ENCODE measurements around the gene ULBP3.

The ULBP3 gene

DNA sequence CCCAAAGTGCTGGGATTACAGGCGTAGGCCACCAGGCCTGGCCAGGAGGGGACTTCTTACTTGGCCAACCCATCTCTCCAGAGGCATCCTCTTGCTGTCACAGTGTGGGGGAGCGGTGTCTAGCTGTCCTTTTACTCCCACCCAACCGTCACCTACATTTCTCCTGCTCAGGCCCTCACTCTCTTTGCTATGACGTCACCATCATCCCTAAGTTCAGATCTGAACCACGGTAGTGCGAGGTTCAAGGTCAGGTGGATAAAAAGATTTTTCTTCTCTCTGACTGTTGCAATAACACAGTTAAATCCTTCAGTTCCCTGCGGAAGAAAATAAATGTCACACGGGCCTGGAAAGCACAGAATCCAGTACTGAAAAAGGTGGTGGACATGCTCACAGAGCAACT is 36.3 kb downstream of the ULBP3 start:
- POLR2A ChIA-PET = no interaction called here
- CTCF ChIA-PET = no interaction called here
- no peak for DNase-seq (ENCODE audit: extremely low spot score)
- TF ChIP-seq BHLHE40 (IDR thresholded peaks at IDR 0.05; ENCODE audit: borderline replicate concordance) = no peak
- TF ChIP-seq TARDBP (IDR thresholded peaks at IDR 0.05) = no peak
- no peak for TF ChIP-seq HDGF (IDR thresholded peaks at IDR 0.05; ENCODE audit: borderline replicate concordance)
- no peak for TF ChIP-seq FOXK2 (IDR thresholded peaks at IDR 0.05)
- no peak for TF ChIP-seq CTBP1 (IDR thresholded peaks at IDR 0.05; ENCODE audit: borderline replicate concordance)
- TF ChIP-seq SP1 (IDR thresholded peaks at IDR 0.05) = no peak
- no peak for TF ChIP-seq NFRKB (IDR thresholded peaks at IDR 0.05)
- TF ChIP-seq LEF1 (IDR thresholded peaks at IDR 0.05; ENCODE audit: borderline replicate concordance) = no peak
- no peak for TF ChIP-seq SUZ12 (IDR thresholded peaks at IDR 0.05)
- no peak for TF ChIP-seq ARNT (IDR thresholded peaks at IDR 0.05)
- no peak for TF ChIP-seq ZNF384 (IDR thresholded peaks at IDR 0.05)
- TF ChIP-seq L3MBTL2 (conservative IDR thresholded peaks at IDR 0.05) = no peak
- no peak for TF ChIP-seq ELF4 (IDR thresholded peaks at IDR 0.05)
- no peak for TF ChIP-seq FOXA1 (IDR thresholded peaks at IDR 0.05)

DNA sequence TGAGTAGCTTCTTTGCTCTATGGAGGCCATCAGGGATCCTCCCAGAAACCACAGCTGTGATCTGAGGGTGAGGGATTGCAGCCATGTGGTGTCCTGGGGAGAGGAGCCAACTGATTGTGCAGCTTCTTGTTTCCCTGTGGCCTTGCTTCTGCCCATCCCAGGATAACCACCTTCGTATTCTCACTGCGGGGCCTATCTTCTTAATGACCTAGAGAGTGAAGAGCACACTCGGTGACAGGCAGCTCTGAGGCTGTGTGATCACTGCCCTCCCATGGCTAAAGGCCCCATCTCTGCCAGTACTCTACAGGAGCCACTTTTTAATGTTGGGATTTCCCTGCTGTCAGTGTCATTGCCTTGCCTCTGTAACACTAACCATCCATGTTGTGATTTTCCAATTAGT is 38.3 kb downstream of the ULBP3 start:
- no peak for DNase-seq (ENCODE audit: extremely low spot score)
- ChIA-PET CTCF (interaction anchor here (0.5 to 1.0 kb wide), 2 partner anchors 21 to 94 kb away, joined by 3 read pairs; no protein-coding TSS in a partner anchor), POLR2A (no interaction called here)

DNA sequence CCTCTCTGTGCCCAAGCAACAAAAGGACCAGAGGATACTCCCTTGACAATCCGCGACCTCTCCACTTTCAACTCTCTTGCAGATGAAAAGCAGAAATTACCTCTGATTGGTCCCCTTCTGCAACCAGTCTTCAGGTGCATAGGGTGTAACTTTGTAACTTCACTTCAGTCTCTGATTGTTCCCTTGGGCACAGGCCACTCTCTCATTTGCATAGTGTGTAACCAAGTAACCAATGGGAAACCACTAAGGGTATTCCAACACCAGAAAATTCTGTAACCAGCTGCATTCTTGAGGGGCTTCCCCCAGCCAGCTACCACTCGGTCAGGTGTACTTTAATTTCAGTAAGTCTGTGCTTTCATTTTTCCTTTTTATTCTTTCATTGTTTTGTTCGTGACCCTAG is 39.2 kb downstream of the ULBP3 start:
- CTCF ChIA-PET = interaction anchor here (0.6 kb wide), 1 partner anchor 1345 kb away, joined by 3 read pairs; no protein-coding TSS in a partner anchor
- TF ChIP-seq TARDBP (IDR thresholded peaks at IDR 0.05) = no peak
- TF ChIP-seq FOXA1 (IDR thresholded peaks at IDR 0.05) = no peak
- no peak for TF ChIP-seq BHLHE40 (IDR thresholded peaks at IDR 0.05; ENCODE audit: borderline replicate concordance)
- TF ChIP-seq NFRKB (IDR thresholded peaks at IDR 0.05) = no peak
- TF ChIP-seq FOXM1 (IDR thresholded peaks at IDR 0.05; ENCODE audit: borderline replicate concordance) = no peak
- TF ChIP-seq LEF1 (IDR thresholded peaks at IDR 0.05; ENCODE audit: borderline replicate concordance) = no peak
- no peak for TF ChIP-seq SP1 (IDR thresholded peaks at IDR 0.05)
- TF ChIP-seq ARNT (IDR thresholded peaks at IDR 0.05) = no peak
- no peak for TF ChIP-seq HDGF (IDR thresholded peaks at IDR 0.05; ENCODE audit: borderline replicate concordance)
- POLR2A ChIA-PET = no interaction called here
- no peak for DNase-seq (ENCODE audit: extremely low spot score)

More for the DNA sequence above, 38.3 kb downstream of the ULBP3 start:
- TF ChIP-seq SUZ12 (IDR thresholded peaks at IDR 0.05) (no peak), BHLHE40 (IDR thresholded peaks at IDR 0.05; ENCODE audit: borderline replicate concordance) (no peak), TARDBP (IDR thresholded peaks at IDR 0.05) (no peak), NFRKB (IDR thresholded peaks at IDR 0.05) (no peak), HDGF (IDR thresholded peaks at IDR 0.05; ENCODE audit: borderline replicate concordance) (no peak), ZNF384 (IDR thresholded peaks at IDR 0.05) (no peak), LEF1 (IDR thresholded peaks at IDR 0.05; ENCODE audit: borderline replicate concordance) (no peak), FOXM1 (IDR thresholded peaks at IDR 0.05; ENCODE audit: borderline replicate concordance) (no peak), SP1 (IDR thresholded peaks at IDR 0.05) (no peak), ARNT (IDR thresholded peaks at IDR 0.05) (no peak), FOXK2 (IDR thresholded peaks at IDR 0.05) (no peak)

DNA sequence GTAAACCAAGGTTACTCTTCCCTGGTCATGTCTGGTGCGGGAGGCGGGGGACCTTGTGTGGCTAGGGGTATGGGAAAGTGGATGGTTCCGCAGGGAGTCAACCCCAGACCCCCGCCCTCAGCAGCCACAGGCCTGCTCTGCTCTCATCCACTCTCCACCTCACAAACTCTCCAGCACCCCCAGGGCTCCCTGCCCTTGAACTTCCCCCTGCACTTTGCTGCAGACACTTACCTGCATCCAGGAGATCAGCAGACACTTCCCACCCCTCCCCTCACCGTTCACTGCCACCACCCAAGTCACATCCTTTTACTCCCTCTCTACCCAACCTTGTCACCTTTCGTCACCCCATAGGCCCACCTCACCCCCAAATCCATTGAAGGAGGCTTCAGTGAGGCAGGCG is 39.6 kb downstream of the ULBP3 start:
- POLR2A ChIA-PET = no interaction called here
- TF ChIP-seq ELF4 (IDR thresholded peaks at IDR 0.05) (no peak), ARNT (IDR thresholded peaks at IDR 0.05) (no peak), BHLHE40 (IDR thresholded peaks at IDR 0.05; ENCODE audit: borderline replicate concordance) (no peak), NFRKB (IDR thresholded peaks at IDR 0.05) (no peak), SP1 (IDR thresholded peaks at IDR 0.05) (no peak), TARDBP (IDR thresholded peaks at IDR 0.05) (no peak)
- no peak for DNase-seq (ENCODE audit: extremely low spot score)
- CTCF ChIA-PET = no interaction called here

DNA sequence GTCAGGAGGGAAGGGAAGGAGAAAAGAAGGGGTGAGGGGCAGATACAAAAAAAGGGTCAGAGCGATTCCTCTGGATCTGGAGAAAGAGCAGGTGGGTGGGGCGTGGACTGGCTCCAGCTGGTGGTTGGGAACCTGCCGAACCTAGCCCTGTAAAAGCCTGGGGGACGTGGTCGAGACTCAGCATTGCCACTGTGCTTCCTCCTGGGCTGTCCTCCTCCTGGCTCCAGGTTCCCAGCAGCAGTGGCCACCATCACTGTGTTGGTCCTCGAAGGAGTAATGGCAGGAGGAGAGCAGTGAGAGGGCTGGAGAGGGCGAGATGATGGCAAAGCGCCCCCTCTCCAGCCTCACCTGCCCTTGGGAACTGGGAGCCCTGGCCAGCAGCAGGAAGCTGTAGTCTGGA is 40.1 kb downstream of the ULBP3 start:
- CTCF ChIA-PET = no interaction called here
- DNase-seq (ENCODE audit: extremely low spot score) = no peak
- POLR2A ChIA-PET = no interaction called here
- no peak for TF ChIP-seq ELF4 (IDR thresholded peaks at IDR 0.05)
- no peak for TF ChIP-seq LEF1 (IDR thresholded peaks at IDR 0.05; ENCODE audit: borderline replicate concordance)
- TF ChIP-seq HDGF (IDR thresholded peaks at IDR 0.05; ENCODE audit: borderline replicate concordance) = no peak
- no peak for TF ChIP-seq CTBP1 (IDR thresholded peaks at IDR 0.05; ENCODE audit: borderline replicate concordance)
- TF ChIP-seq ARNT (IDR thresholded peaks at IDR 0.05) = no peak
- no peak for TF ChIP-seq BHLHE40 (IDR thresholded peaks at IDR 0.05; ENCODE audit: borderline replicate concordance)
- no peak for TF ChIP-seq L3MBTL2 (conservative IDR thresholded peaks at IDR 0.05)
- TF ChIP-seq FOXM1 (IDR thresholded peaks at IDR 0.05; ENCODE audit: borderline replicate concordance) = no peak
- no peak for TF ChIP-seq SUZ12 (IDR thresholded peaks at IDR 0.05)
- TF ChIP-seq ZNF384 (IDR thresholded peaks at IDR 0.05) = no peak
- no peak for TF ChIP-seq NFRKB (IDR thresholded peaks at IDR 0.05)
- TF ChIP-seq FOXA1 (IDR thresholded peaks at IDR 0.05) = no peak
- no peak for TF ChIP-seq SP1 (IDR thresholded peaks at IDR 0.05)

DNA sequence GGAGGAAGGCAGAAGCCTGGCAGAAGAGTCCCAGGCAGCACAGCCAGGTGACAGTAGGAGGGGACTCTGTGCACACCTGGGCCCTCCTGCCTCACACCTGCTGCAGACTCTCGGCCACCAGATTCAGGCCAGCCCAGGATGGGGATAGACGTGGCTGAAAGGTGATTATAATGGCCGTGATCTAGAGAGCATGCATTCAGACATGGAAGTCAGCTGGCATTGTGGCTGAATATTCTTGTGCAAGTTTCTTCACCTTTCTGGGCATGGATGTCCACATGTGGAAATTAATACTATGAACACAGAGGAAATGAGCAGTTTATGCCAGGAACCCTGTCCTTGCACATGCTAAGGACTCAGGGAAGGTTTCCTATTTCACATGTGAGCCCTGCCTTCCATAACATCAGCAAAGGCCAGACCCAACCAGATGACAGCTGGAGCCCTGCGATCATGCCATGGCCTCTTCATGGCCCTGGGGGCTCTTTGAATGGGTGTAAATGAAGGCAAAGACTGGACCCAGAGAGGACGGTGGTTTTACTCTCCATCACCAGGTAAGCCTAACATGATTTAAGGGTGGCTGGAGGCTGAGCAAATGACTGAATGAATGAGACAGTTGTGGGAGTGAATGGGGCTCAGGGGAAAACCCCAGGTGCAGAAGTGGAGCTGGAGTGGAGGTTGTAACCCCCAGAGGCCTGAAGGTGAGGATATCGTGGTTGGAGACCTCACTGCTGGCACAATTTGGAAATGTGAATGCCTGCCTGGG is 40.9 kb downstream of the ULBP3 start:
- TF ChIP-seq ARNT (IDR thresholded peaks at IDR 0.05) (no peak), CTBP1 (IDR thresholded peaks at IDR 0.05; ENCODE audit: borderline replicate concordance) (no peak), ELF4 (IDR thresholded peaks at IDR 0.05) (no peak), TARDBP (IDR thresholded peaks at IDR 0.05) (no peak), FOXK2 (IDR thresholded peaks at IDR 0.05) (no peak), SP1 (IDR thresholded peaks at IDR 0.05) (no peak), FOXM1 (IDR thresholded peaks at IDR 0.05; ENCODE audit: borderline replicate concordance) (no peak), FOXA1 (IDR thresholded peaks at IDR 0.05) (no peak), SUZ12 (IDR thresholded peaks at IDR 0.05) (no peak), LEF1 (IDR thresholded peaks at IDR 0.05; ENCODE audit: borderline replicate concordance) (no peak), L3MBTL2 (conservative IDR thresholded peaks at IDR 0.05) (no peak), ZNF384 (IDR thresholded peaks at IDR 0.05) (no peak)
- TF ChIP-seq, protein P1, sequence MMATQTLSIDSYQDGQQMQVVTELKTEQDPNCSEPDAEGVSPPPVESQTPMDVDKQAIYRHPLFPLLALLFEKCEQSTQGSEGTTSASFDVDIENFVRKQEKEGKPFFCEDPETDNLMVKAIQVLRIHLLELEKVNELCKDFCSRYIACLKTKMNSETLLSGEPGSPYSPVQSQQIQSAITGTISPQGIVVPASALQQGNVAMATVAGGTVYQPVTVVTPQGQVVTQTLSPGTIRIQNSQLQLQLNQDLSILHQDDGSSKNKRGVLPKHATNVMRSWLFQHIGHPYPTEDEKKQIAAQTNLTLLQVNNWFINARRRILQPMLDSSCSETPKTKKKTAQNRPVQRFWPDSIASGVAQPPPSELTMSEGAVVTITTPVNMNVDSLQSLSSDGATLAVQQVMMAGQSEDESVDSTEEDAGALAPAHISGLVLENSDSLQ (IDR thresholded peaks at IDR 0.05) = no peak
- DNase-seq (ENCODE audit: extremely low spot score) = no peak
- POLR2A ChIA-PET = no interaction called here
- CTCF ChIA-PET = no interaction called here

Measured in HEK293T (cell line).